Uterus (tissue), 2 donors: ENCODE data around the gene SLC39A12.

Experiments used
- CTCF ChIP-seq, 4 experiments: fragments of 200-600 bp in 2 of 4; fragments of 450-650 bp in 2 of 4; sonication (generic) in 2 of 4; IDR thresholded peaks; one replicate each; pipeline ENCODE4 v1.5.1; 2016 to 2019; ENCODE audit warnings: antibody characterized with exemption in 4 of 4, mild to moderate bottlenecking in 2 of 4, moderate library complexity in 1 of 4
- POLR2A ChIP-seq, 2 donors: fragments of 450-650 bp; IDR thresholded peaks; one replicate each; pipeline ENCODE4 v1.6.1; 2016; ENCODE audit warnings: antibody characterized with exemption in 2 of 2, mild to moderate bottlenecking in 1 of 2, moderate library complexity in 1 of 2

DNA sequence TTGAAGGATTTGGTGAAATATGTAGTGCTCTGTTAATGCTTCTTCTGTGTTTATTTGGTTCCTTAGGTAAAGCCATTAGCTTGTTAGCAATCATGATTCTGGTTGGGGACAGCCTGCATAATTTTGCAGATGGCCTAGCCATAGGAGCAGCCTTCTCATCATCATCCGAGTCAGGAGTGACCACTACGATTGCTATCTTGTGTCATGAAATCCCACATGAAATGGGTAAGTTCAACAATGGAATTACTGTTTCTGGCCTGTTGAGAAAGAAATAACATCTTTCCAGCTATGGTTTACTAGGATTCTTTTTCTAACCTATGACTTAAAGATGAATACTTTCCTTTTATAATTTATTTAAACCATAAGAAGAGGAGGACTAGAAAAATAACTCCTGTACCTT, 48.9 kb downstream of the SLC39A12 start:
- TF ChIP-seq CTCF (IDR thresholded peaks at IDR 0.05) (no peak), POLR2A (IDR thresholded peaks at IDR 0.05) (no peak)
